Stimulated activated effector memory CD8-positive, alpha-beta T cell treated with anti-CD3 and anti-CD28 coated beads, Interleukin-12 subunit alpha, Interleukin-12 subunit beta, amount 100 ng/mL, for 72 hours (primary cell): ENCODE measurements around the gene ZG16B.

ENCODE experiments used
- ATAC-seq: fragments of 150-1000 bp; cut with Tn5 transposase; 2 replicates; pipeline ENCODE4 v1.10.0; 2021
- DNase-seq, 2 donors: peaks; one replicate each; pipeline ENCODE4 v3.0.0; 2021 to 2022; ENCODE audit warnings: low spot score in 2 of 2
- H3K27ac Mint-ChIP-seq: one replicate; pipeline ENCODE4 v1.8.0; 2022; ENCODE audit warnings: mild to moderate bottlenecking, mixed read lengths
- H3K36me3 Mint-ChIP-seq: one replicate; pipeline ENCODE4 v1.8.0; 2022; ENCODE audit warnings: mild to moderate bottlenecking, mixed read lengths
- H3K4me1 Mint-ChIP-seq: one replicate; pipeline ENCODE4 v1.8.0; 2022; ENCODE audit warnings: mixed read lengths
- H3K4me3 Mint-ChIP-seq: one replicate; pipeline ENCODE4 v1.8.0; 2022; ENCODE audit warnings: mild to moderate bottlenecking, mixed read lengths
- H3K9me3 Mint-ChIP-seq: one replicate; pipeline ENCODE4 v1.8.0; 2022; ENCODE audit warnings: mixed read lengths

Gene ZG16B

DNA sequence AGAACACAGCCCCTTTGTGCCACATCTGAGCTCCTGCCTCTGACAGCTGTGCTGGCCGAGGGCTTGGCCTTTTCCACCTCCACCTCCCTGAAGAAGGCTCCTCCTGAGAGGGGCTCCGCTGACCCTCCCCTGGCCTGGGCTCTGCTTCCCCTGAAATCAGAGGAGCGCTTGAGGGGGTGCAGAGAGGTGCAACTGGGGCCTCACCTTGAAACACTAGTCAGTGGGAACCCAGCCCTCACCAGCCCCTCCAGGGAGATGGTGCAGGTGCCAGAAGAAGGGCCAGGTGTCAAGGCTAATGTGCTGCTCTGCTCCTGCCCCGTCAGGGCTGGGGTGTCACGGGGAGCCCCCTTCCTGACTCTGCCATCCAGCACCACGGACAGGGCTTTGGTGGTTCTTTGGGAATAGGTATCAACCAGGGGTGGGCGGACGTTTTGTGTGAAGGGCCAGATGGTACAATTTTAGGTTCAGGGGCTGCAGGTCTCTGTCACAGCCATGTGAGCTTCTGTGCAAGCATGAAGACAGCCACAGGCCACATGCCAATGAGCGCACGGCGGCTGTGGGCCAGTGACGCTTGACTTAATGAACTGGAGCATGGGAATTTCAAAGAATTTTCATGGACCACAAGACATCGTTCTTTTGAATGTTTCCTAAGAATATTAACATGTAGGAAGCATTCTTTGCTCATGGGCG is 2.1 kb upstream of the ZG16B start:
- ATAC-seq, result no peak
- no peak overlapping the region for H3K4me3 Mint-ChIP-seq
- DNase-seq, result no peak
- no peaks in the 10 kb centered on the region for H3K9me3 Mint-ChIP-seq
- no peak overlapping the region for H3K27ac Mint-ChIP-seq
- H3K36me3 Mint-ChIP-seq, result no peaks in the 10 kb centered on the region
- H3K4me1 Mint-ChIP-seq, result no peaks in the 10 kb centered on the region

DNA sequence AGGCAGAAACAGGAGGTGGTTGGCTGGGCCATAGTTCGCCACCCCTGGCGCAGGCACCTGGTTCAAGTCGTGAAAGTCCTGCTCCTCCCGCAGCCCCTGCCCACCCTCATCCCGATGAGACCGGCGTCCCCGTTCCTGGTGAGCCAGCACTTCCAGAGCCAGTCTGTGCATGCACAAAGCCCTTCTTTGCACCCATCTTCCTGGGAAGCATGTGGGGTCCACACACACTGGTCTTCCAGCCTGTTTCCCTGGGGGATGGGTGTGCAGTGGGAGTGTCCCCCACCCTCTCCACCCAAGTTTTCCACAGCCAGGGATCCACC is 1.6 kb upstream of the ZG16B start:
- H3K9me3 Mint-ChIP-seq, result no peaks in the 10 kb centered on the region
- no peak overlapping the region for H3K4me3 Mint-ChIP-seq
- no peaks in the 10 kb centered on the region for H3K36me3 Mint-ChIP-seq
- no peaks in the 10 kb centered on the region for H3K4me1 Mint-ChIP-seq
- DNase-seq (no peak), ATAC-seq (no peak)
- H3K27ac Mint-ChIP-seq, result no peak overlapping the region

DNA sequence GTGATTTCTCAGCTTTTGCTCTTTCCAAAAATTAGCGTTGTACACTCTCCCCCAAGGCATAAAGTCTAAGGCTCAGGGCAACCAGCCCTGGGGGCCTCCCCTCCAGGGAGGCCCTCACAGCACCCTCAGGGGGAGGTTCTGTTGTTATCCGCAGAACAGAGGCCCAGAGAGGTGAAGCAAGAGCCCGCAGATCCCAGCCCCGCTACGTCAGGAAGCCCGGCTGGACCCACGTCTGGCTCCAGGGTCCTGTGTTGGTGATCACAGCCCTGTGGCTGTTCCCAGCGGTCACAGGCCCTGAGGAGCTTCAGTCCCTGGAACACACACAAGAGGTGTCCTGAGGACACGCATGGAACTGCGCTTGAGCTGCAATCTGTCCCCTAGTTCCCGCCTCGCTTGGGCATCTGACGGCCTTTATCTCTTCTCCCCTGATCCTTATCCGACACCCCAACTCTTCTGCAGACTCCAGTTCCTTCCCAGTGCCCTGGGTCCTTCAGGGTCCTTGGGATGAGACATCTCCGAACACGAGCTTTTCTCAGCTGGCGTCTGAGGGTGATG is 1.1 kb upstream of the ZG16B start:
- Mint-ChIP-seq H3K36me3 (no peaks in the 10 kb centered on the region), H3K4me3 (no peak overlapping the region), H3K4me1 (no peaks in the 10 kb centered on the region), H3K9me3 (no peaks in the 10 kb centered on the region), H3K27ac (no peak overlapping the region)
- DNase-seq (no peak), ATAC-seq (no peak)

DNA sequence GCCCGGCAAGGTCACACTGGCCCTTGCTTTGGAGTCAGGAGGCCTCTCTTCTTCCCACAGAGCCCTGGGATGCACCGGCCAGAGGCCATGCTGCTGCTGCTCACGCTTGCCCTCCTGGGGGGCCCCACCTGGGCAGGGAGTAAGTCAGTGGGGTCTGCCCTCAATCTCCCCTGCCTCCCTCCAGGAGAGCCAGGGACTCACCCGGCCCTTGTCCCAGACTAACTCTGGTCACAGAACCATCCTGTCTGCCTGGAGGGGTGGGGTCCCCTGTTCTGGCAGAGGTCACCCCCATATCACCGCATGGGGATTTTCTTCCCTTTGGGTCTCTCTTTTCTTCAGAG is 222 bp downstream of the ZG16B start:
- no peaks in the 10 kb centered on the region for H3K36me3 Mint-ChIP-seq
- ATAC-seq (no peak), DNase-seq (no peak)
- no peak overlapping the region for H3K4me3 Mint-ChIP-seq
- H3K9me3 Mint-ChIP-seq, result no peaks in the 10 kb centered on the region
- H3K27ac Mint-ChIP-seq, result peak overlapping the region; percentile 65
- no peaks in the 10 kb centered on the region for H3K4me1 Mint-ChIP-seq

DNA sequence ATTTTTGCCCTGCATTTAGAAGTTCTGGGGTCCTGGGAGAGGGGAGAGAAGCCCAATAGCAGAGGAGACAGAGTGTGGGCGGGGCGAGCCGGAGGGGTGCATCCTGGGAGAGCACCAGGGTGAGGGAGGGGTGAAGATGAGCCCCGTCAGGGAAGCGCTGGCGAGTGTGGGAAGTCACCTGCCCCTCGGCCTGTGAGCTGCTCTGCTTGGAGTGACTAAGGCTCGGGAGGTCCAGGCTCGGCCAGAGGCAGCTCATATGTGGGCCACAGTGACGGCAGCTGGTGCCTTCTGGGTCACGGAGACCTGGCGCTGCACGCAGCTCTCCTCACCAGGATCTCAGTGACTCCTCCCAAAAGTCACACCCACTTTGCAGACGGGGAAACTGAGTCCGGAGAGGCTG is 1.1 kb downstream of the ZG16B start:
- ATAC-seq (no peak), DNase-seq (no peak)
- Mint-ChIP-seq H3K27ac (peak overlapping the region; percentile 65), H3K9me3 (no peaks in the 10 kb centered on the region), H3K4me1 (no peaks in the 10 kb centered on the region), H3K36me3 (no peaks in the 10 kb centered on the region), H3K4me3 (no peak overlapping the region)

DNA sequence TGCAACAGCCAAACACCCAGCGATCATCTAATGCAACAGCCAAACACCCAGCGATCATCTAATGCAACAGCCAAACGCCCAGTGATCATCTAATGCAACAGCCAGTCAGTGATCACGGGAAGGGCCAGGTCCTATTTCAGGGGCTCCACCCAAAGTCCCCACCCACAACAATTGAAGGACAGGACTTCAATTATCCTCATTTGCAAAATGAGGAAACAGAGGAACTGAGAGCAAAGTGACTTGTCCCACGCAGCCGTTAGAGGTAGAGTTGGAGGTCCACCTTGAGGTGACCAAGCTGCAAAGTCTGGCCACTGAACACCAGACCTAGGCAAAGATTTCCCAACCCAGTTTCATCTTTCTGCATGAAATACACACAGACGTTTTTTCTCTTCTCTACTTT is 3.7 kb downstream of the ZG16B start:
- Mint-ChIP-seq H3K27ac (no peak overlapping the region), H3K4me1 (peaks cover 20% of the 10 kb centered on the region), H3K4me3 (no peak overlapping the region), H3K9me3 (no peaks in the 10 kb centered on the region), H3K36me3 (no peaks in the 10 kb centered on the region)
- DNase-seq, result no peak
- ATAC-seq, result no peak

DNA sequence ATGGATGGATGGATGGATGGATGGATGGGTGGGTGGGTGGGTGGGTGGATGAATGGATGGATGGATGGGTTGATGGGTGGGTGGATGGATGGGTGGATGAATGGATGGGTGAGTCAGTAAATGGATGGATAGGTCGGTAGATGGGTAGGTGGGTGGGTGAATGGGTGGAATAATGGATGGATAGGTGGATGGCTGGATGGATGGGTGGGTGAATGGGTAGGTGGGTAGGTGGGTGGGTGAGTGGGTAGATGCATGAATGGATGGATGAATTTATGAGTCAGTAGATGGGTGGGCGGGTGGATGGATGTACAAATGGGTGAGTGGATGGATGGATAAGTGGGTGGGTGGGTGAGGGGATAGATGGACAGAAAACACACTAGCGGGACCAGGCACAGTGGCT is 4.9 kb downstream of the ZG16B start:
- Mint-ChIP-seq H3K36me3 (no peaks in the 10 kb centered on the region), H3K27ac (no peak overlapping the region), H3K4me1 (peaks cover 32% of the 10 kb centered on the region), H3K4me3 (no peak overlapping the region), H3K9me3 (no peaks in the 10 kb centered on the region)
- DNase-seq (no peak), ATAC-seq (no peak)

DNA sequence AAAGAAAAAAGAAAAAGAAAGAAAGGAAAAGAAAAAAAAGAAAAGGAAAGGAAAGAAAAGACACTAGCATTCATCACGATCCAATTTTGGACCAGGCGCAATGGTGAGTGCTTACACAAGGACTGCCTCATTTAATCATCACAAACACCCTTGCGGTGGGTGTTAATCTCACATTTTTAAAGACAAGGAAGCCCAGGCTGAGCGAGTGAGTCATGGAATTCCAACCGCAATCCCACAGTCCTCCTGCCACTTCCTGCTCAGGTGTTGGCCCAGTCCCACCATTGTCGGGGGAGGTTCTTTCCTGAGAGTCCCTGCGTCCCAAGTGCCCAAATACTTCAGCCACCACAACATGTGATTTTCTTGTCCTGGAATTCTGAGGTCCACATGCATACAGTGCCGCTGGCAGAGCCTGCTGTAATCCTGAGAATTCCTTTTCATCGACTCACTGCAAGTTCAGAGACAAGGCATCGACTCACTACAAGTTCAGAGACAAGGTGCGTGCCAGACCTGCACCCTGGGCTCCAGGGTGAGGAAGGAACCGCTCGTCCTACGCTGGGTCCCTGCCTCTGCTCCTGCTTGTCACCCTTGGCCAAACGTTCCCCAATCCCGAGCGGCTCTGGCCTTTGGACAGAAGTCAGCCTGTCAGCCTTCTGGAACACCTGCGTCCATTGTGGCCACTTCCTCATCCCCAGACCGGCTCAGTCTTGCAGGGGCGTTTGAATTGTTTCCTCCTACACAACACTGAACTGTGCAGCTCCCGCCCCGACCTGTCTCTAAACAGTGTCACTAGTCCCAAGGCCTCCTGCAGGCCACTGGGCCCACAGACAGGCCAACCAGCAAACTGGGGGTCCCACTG is 5.8 kb downstream of the ZG16B start:
- Mint-ChIP-seq H3K4me3 (no peak overlapping the region), H3K4me1 (peaks cover 41% of the 10 kb centered on the region), H3K36me3 (no peaks in the 10 kb centered on the region), H3K9me3 (no peaks in the 10 kb centered on the region), H3K27ac (no peak overlapping the region)
- ATAC-seq, result no peak
- DNase-seq, result no peak

DNA sequence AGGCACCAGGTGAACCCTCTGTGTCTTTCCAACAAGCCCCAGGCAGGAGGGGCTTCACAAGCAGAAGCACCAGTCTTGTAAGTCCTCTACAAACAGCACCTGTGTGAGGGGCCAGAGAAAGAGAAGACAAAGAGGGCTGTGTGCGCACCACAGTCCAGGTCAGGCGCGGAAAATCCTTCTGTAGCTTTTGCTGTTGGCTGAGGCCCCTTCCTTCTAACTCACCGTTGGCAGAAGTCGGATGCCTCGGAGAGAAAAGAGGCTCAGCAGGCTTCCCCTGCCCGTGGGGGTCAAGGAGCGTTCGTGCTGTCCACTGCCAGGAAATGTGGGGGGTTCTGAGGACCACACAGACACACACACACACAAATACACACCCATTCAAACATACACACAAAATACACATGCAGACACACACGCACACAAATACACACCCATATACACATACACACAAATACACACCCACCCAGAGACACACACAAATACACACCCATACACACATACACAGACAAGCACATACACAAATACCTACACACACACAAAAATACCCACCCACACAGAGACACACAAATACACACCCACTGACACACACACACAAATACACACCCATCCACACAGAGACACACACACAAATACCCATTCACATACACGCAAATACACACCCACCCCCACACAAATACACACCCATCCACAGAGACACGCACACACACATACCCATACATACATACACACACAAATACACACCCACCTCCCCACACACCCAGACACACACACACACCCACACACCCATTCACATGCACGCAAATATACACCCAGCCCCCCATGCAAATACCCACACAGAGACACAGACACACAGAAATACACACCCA is 6.8 kb downstream of the ZG16B start:
- no peak for DNase-seq
- Mint-ChIP-seq H3K27ac (peak overlapping the region; percentile 17), H3K36me3 (no peaks in the 10 kb centered on the region), H3K4me1 (peaks cover 50% of the 10 kb centered on the region), H3K4me3 (no peak overlapping the region), H3K9me3 (no peaks in the 10 kb centered on the region)
- ATAC-seq, result no peak

DNA sequence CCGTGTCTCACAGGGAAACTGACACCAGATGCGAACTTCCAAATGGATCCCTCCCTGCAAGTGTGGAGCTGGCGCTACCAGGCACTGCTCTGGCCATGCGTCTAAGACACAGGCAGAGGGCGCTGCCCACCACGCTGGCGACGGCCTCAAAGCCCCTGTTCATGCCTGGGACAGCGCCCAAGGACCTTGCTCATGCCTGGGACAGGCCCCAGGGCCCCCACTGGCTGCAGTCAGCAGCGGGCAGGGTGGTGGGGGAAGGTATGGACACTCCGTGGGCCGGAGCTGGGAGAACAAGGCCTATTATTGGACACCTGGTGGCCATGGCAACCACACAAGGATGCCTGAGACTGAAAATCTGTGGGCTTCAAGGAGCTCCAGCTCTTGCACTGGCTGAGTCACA is 8.8 kb downstream of the ZG16B start:
- Mint-ChIP-seq H3K36me3 (peaks cover 8% of the 10 kb centered on the region), H3K27ac (peak overlapping the region; percentile 17), H3K4me1 (peaks cover 62% of the 10 kb centered on the region), H3K4me3 (no peak overlapping the region), H3K9me3 (no peaks in the 10 kb centered on the region)
- ATAC-seq (peak; percentile 76), DNase-seq (peak; percentile 49 to 72)

DNA sequence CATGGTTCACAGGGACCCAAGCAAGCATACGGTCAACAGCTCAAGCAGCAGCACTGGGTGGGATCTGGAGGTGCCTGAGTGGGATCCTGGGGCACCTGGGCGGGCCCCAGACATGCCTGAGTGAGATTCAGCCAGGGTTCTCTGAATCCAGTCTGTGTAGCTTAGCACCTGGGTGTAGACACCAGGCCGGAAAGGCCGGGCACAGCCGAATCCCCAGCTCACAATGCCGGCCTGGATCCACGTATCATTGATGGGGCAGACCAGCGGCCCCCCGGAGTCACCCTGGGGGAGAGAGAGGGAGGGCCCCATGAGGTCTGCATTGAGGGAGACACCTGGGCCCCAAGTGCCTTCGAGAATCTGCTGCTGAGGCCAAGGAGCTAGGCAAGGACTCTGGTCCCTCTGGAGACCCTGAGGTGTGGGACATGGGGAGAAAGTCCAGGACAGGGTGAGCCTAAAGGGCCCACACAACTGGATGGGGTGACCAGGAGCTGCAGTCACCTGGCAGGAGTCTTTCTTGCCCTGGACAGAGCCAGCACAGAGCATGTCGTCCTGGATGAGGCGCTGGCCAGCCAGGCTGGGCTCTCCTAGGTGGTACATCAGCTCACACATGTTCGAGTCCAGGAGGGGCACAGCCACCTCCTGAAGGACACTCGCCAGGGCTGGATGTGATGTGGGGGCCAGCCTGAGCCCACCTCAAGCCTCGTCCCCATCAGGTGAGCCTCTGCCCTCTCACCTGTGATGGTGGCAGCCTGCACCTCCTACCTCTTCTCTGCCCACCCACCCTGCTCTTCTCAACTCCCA is 9.7 kb downstream of the ZG16B start:
- peaks cover 8% of the 10 kb centered on the region for H3K36me3 Mint-ChIP-seq
- peak overlapping the region; percentile 93 for H3K27ac Mint-ChIP-seq
- ATAC-seq (no peak), DNase-seq (no peak)
- peaks cover 65% of the 10 kb centered on the region for H3K4me1 Mint-ChIP-seq
- H3K9me3 Mint-ChIP-seq, result no peaks in the 10 kb centered on the region
- H3K4me3 Mint-ChIP-seq, result peak overlapping the region; percentile 79

DNA sequence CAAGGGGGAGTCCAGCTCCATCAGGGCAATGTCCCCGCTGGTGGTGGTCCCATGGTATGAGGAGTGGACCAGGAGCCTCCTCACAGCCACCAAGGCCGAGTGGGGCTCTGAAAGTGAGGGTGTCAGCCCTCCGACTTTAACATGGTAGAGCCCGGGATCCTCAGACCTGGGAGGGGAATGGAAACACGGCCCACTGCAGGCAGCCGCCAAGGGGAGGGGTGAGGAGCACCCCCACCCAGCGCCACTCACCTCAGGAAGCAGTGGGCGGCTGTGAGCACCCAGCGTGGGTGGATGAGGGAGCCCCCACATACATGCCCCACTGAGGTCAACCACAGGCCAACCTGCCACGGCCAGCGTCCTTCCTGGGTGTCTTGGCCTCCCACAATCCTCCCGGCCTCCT is 10.8 kb downstream of the ZG16B start:
- H3K27ac Mint-ChIP-seq, result peak overlapping the region; percentile 93
- no peaks in the 10 kb centered on the region for H3K9me3 Mint-ChIP-seq
- ATAC-seq, result no peak
- no peak for DNase-seq
- H3K4me1 Mint-ChIP-seq, result peaks cover 75% of the 10 kb centered on the region
- H3K36me3 Mint-ChIP-seq, result peaks cover 8% of the 10 kb centered on the region
- peak overlapping the region; percentile 79 for H3K4me3 Mint-ChIP-seq

DNA sequence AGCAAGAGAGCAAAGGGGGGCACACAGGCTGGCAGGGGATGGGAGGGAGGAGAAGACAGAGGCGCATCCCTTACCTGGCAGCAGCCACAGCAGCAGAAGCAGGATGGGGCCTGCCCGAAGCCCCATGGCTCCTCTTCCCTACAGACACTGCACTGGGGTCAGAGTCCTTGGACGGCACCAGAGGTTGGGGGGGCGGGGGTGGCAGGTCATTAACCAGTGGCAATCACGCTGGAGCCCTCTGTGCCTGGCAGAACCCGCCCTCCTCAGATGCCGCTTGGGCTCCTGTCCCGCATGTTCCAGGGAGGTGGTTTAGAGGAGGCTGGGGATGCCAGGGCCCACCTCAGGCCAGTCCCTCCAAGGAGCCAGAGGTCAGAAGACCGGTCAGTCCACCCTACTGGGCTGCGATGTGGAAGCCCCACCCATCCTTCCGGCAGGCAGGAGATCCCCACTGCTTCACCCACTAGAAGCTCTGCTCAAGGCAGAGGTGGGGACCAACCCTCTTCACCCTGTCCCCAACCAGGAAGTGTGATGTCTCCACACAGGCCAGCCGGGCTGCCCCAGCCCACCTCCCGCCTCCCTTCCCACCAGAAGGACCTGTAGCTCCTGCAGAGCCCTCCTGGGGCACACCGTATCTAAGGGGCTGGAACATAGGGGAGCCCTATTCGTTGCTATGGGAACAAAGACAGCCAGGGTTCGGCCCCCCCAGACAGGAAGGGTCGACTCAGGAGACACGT is 11.7 kb downstream of the ZG16B start:
- Mint-ChIP-seq H3K4me1 (peaks cover 83% of the 10 kb centered on the region), H3K9me3 (no peaks in the 10 kb centered on the region), H3K4me3 (peak overlapping the region; percentile 79), H3K27ac (peak overlapping the region; percentile 93), H3K36me3 (peaks cover 8% of the 10 kb centered on the region)
- peak; percentile 42 for ATAC-seq
- DNase-seq, result peak in 1 of 2 donors; percentile 59

DNA sequence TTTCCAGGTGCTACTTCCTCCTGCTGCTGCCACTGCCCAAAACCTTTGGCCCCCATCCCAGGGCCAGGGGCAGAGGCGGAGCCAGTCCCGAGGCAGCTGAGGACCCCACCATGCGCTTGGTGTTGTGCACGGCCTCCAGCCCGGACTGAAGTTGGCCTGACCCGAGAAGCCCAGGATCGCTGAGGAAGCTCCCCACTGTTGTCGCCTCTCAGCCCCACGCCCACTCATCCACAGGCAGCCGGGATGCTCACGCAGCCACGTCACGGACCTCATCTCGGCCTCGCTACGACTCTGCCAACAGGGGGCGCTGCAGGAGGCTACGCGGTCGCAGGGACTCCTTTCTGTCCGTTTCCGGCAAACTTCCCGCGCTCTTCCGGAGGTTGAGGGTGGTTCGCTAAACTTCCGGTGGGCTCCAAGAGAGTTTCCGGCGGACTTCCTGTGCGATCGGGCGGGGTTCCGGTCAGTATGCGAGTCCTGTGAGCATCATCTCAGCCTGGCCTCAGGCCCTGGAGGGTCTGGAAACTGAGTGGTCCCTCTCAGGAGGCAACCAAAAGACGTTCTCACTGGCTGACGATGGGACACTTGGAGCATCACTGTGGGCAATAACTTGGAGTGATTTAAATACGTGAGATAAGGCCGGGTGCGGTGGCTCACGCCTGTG is 12.4 kb downstream of the ZG16B start:
- peak overlapping the region; percentile 93 for H3K27ac Mint-ChIP-seq
- H3K9me3 Mint-ChIP-seq, result no peaks in the 10 kb centered on the region
- DNase-seq, result peak; percentile 77 to 91
- H3K36me3 Mint-ChIP-seq, result peaks cover 8% of the 10 kb centered on the region
- peaks cover 83% of the 10 kb centered on the region for H3K4me1 Mint-ChIP-seq
- peak overlapping the region; percentile 79 for H3K4me3 Mint-ChIP-seq
- peak; percentile 60 for ATAC-seq
